DLD1 (cell line): ENCODE data around the gene SBK2.
"Not testable (repeated sequence)": the region's sequence is repeated elsewhere in the genome, so short reads cannot be mapped to it uniquely, and the experiment has no call there.

Experiments used
- in situ Hi-C: cut with HindIII; loops from 2 replicates; pipeline ENCODE4 v1.10.0; 2017; ENCODE audit warnings: low sequenced_read_pairs

Gene SBK2

GRCh38 chr19:55536951-55537740, at the start of gene SBK2:
Gene SBK2 (minus strand): TSS chr19:55537133. CDS start chr19:55536294, 839 bp downstream.
- in situ Hi-C loops, result no loop called here

GRCh38 chr19:55585658-55586339, 48.9 kb upstream of the SBK2 start:
- in situ Hi-C loops, result no loop called here

DNA sequence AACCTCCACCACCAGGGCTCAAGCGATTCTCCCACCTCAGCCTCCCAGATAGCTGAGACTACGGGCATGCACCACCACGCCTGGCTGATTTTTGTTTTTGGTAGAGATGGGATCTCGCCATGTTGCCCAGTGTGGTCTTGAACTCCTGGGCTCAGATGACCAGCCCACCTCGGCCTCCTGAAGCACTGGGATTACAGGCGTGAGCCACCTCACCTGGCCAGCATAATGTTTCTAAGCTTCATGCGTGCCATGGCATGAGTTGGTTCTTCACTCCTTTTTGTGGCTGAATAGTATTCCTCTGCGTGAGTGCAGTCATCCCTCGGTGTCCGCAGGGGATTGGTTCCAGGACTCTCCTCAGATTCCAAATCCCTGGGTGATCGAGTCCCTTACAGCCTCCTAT, 47.9 kb upstream of the SBK2 start:
- in situ Hi-C loops, result no loop called here

- in situ Hi-C loops, result not testable (repeated sequence)
Measured at GRCh38 chr19:55583897-55584296, 47.0 kb upstream of the SBK2 start.

- in situ Hi-C loops, result not testable (repeated sequence)
Measured at GRCh38 chr19:55582284-55582683, 45.4 kb upstream of the SBK2 start.

- in situ Hi-C loops, result no loop called here
Measured at GRCh38 chr19:55581823-55582223, 44.9 kb upstream of the SBK2 start.

- in situ Hi-C loops, result no loop called here
Measured at GRCh38 chr19:55581145-55581822, 44.4 kb upstream of the SBK2 start.

- in situ Hi-C loops, result no loop called here
Measured at GRCh38 chr19:55580628-55581144, 43.8 kb upstream of the SBK2 start, which contains the start of gene ZNF579. Gene ZNF579 (minus strand): TSS chr19:55580848. CDS start chr19:55579639, 1,209 bp downstream.

GRCh38 chr19:55579766-55580621, 43.1 kb upstream of the SBK2 start:
- in situ Hi-C loops, result no loop called here

DNA sequence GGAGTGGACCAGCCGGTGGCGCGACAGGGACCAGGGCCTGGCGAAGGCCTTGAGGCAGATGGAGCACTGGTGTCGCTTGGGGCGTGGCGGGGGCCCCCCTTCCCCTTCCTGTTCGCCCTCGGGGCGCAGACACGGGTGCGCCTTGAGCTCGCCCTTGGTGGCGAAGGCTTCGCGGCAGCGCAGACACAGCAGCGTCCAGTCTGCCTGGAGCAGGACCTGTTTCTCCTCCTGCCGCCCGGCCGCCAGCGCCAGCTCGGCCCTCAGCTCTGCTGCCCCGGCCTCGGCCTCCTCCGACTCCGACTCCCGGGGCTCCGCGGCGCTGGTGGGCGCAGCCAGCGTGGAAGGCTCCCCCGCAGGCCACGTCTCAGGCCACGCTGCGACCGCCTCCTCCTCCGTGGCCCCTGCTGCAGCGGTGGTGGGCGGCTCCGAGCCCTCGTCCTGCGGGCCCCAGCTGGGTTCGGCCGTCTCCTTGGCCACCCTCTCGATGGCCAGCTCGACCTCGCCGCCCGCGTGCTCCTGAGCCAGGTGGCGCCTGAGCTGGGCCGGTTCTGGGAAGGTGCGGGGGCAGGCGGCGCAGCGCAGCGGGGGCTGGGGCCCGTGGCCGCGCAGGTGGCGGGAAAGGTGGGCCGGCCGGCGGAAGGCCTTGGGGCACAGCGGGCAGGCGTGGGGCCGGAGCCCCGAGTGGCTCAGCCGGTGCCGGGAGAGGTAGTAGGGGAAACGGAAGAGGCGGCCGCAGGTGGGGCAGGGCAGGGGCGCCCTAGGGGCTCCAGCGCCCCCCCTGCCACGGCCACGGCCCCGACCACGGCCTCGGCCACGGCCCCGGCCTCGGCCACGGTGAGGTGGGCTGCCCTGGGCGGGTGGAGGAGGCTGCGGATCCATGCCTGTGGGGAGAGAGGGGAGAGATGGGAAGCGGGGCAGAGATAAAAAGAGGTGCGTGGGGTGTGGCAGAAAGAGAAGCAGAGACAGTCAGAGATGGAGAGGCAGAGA, 42.1 kb upstream of the SBK2 start:
- in situ Hi-C loops, result no loop called here

DNA sequence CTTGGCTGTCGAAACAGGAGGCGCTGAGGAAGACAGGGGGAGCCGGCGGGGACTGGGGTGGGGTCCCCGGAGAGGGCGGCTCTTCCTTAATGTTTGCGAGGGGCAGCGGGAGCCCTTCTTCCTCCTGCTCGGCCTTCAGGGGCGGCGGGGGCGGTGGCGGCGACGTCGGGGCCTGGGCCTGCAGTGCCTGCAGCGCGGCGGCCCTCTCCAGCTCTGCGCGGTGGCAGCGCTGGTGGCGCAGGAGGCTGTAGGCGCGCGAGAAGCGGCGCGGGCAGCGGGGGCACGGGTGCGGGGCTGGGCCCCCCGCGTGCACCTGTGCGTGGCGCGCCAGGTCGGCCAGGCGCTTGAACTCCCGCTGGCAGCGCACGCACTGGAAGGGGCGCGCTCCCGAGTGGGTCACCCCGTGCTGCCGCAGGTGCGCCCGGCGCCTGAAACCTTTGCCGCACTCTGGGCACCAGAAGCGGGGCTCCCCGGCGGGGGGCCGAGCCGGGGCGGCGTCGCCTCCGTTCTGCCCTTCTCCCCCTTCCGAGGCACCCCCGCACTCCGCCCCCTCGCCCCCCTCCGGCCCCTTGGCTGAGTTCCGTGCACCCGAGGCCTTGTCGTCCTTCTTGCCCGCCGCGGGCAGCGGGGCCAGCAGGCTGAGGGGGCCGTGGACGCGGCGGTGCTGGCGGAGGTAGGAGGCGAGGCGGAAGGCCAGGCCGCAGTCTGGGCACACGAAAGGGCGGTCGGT, 41.3 kb upstream of the SBK2 start:
- in situ Hi-C loops, result no loop called here

GRCh38 chr19:55576746-55577145, 39.8 kb upstream of the SBK2 start:
- in situ Hi-C loops, result no loop called here

DNA sequence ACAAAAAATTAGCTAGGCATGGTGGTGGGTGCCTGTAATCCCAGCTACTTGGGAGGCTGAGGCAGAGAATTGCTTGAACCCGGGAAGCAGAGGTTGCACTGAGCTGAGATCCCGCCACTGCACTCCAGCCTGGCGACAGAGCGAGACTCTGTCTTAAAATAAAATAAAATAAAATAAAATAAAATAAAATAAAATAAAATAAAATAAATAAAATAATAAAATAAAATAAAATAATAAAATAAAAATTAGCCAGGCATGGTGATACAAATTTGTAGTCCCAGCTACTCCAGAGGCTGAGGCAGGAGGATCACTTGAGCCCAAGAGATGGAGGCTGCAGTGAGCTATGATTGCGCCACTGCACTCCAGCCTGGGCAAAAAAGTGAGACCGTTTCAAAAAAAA, 37.0 kb upstream of the SBK2 start:
- in situ Hi-C loops, result not testable (repeated sequence)

DNA sequence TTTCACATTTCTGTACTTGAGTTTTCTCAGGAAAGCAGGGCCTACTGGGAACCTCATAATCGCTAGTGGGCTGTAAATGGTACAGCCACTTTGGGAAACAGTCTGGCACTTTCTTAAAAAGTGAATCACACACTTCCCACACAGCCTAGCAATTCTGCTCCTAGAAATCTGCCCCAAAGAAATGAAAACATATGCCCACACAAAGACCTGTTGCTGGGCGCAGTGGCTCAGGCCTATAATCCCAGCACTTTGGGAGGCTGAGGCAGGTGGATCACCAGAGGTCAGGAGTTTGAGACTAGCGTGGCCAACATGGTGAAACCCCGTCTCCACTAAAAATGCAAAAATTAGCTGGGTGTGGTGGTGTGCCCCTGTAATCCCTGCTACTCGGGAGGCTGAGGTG, 32.5 kb upstream of the SBK2 start:
- in situ Hi-C loops, result not testable (repeated sequence)

DNA sequence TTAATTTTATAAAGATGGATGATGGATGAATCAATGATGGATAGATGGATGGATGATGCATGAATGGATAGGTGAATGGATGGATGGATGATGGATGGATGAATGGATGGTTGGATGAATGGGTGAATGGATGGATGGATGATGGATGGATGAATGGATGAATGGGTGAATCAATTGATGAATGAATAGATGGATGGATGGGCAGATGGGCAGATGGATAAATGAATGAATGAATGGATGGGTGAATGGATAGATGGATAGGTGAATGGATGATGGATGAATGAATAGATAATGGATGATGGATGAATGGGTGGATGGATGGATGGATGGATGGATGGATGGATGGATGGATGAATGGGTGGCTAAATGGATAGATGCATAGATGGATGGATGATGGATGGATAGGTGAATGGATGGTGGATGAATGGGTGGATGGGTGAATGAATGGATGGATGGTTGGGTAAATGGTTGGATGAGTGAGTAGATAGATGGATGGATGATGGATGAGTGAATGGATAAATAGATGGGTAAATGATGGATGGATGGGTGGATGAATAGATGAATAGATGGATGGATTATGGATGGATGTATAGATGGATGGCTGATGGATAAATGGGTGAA, 30.9 kb upstream of the SBK2 start:
- in situ Hi-C loops, result no loop called here

GRCh38 chr19:55566823-55567222, 29.9 kb upstream of the SBK2 start:
- in situ Hi-C loops, result no loop called here

- in situ Hi-C loops, result no loop called here
Measured at GRCh38 chr19:55563261-55563690, 26.3 kb upstream of the SBK2 start.

DNA sequence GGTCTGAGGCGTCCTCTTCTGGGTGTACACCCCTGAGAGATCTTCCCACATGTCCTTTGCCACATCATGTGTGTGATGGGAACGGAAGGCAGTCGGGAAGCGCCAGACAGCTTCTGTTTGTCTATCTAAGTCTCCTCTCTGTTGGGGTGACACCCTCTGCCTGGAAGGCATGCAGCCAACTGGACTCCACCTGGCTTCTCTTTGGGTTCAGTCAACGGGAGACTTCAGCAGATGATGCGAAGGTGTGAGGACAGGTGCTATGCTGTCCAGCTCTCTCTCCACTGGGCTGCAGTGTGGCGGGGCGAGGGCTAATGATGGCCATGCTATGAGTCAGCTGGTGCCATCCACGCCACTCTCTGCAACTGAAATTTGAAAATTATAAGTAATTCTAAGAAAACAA, 22.8 kb upstream of the SBK2 start:
- in situ Hi-C loops, result no loop called here
